ENCODE results near the gene PPIL6.

GRCh38 chr6:109349419-109349987 lies 90.9 kb downstream of the PPIL6 start:
- no peak for TF ChIP-seq CTCF (IDR thresholded peaks at IDR 0.05)
- no peak for TF ChIP-seq POLR2A (IDR thresholded peaks at IDR 0.05)
